ENCODE results near the gene SNX13.

- TF ChIP-seq CTCF (IDR thresholded peaks at IDR 0.05; ENCODE audit: insufficient read depth, low read length) (no peak), POLR2AphosphoS5 (IDR thresholded peaks at IDR 0.05; ENCODE audit: low read depth) (no peak), GABPA (IDR thresholded peaks at IDR 0.05; ENCODE audit: low read depth) (no peak), REST (IDR thresholded peaks at IDR 0.05; ENCODE audit: insufficient replicate concordance, low read depth) (no peak), SPI1 (IDR thresholded peaks at IDR 0.05; ENCODE audit: borderline replicate concordance, low read depth) (no peak)
These were observed 85.8 kb downstream of the SNX13 start for GRCh38 chr7:17854261-17855047.

All from HL-60 (cell line).